PC-3 (cell line): ENCODE data around the gene HOXB6. TPM values are rescaled to one million over a fixed set of nuclear protein-coding genes. Genes with fewer than 3 reads are reported as not detected.

Experiments used
- ATAC-seq: fragments of 200-7000 bp; cut with Tn5 transposase; 2 replicates; pipeline ENCODE4 v1.9.1; 2020; ENCODE audit warnings: mild to moderate bottlenecking, moderate library complexity
- BruUV-seq: library from RNA; stranded (reverse); fragments of 400-500 nt; replicated peaks from 2 replicates; lab custom pipeline; 2021; lab: Mats Ljungman, UMichigan
- CTCF ChIA-PET: fragments of 300-600 bp; sonication (Branson Sonifier 250); formaldehyde crosslinking; loops from one replicate; lab custom pipeline; 2022; ENCODE audit warnings: antibody characterized with exemption; lab: Charles Lee
- POLR2A ChIA-PET: fragments of 300-600 bp; sonication (Branson Sonifier 250); formaldehyde crosslinking; loops from one replicate; lab custom pipeline; 2022; ENCODE audit warnings: antibody characterized with exemption; ENCODE audit not compliant: unreplicated experiment; lab: Charles Lee
- DNase-seq: peaks from one replicate; pipeline ENCODE4 v3.0.0-alpha.2; 2015
- H2AFZ ChIP-seq: fragments of 300-600 bp; sonication (generic); 2 replicates; pipeline ENCODE4 v1.6.0; 2016; ENCODE audit warnings: antibody characterized with exemption, low read length
- H3F3A ChIP-seq: fragments of 300-600 bp; sonication (generic); one replicate; pipeline ENCODE4 v1.6.0; 2017; ENCODE audit warnings: antibody characterized with exemption, low read length, control low read depth, mild to moderate bottlenecking; ENCODE audit not compliant: unreplicated experiment
- H3K27ac ChIP-seq: fragments of 300-600 bp; sonication (generic); 2 replicates; pipeline ENCODE4 v1.5.1; 2016; ENCODE audit warnings: mild to moderate bottlenecking, low read length
- H3K27me3 ChIP-seq: fragments of 300-600 bp; sonication (generic); 2 replicates; pipeline ENCODE4 v1.6.1; 2016; ENCODE audit warnings: low read length, mixed read lengths
- H3K36me3 ChIP-seq: fragments of 300-600 bp; sonication (generic); 2 replicates; pipeline ENCODE4 v1.6.1; 2016; ENCODE audit warnings: low read depth, mixed run types, low read length, mixed read lengths
- H3K4me1 ChIP-seq: fragments of 300-600 bp; sonication (generic); 2 replicates; pipeline ENCODE4 v1.5.1; 2016; ENCODE audit warnings: low read length; ENCODE audit not compliant: insufficient read depth
- H3K4me2 ChIP-seq: fragments of 300-600 bp; sonication (generic); 2 replicates; pipeline ENCODE4 v1.6.0; 2016; ENCODE audit warnings: low read length
- H3K4me3 ChIP-seq: fragments of 300-600 bp; sonication (generic); 2 replicates; pipeline ENCODE4 v1.5.1; 2016; ENCODE audit warnings: mild to moderate bottlenecking, low read length, mixed read lengths
- H3K79me2 ChIP-seq: fragments of 300-600 bp; sonication (generic); 2 replicates; pipeline ENCODE4 v1.6.1; 2017; ENCODE audit warnings: low read length, mixed read lengths
- H3K9ac ChIP-seq: fragments of 300-600 bp; sonication (generic); 2 replicates; pipeline ENCODE4 v1.6.0; 2016; ENCODE audit warnings: mild to moderate bottlenecking, low read length
- H3K9me2 ChIP-seq: fragments of 300-600 bp; sonication (generic); replicated peaks from 2 replicates; pipeline ENCODE4 v1.6.1; 2016; ENCODE audit warnings: mixed run types, low read length, mixed read lengths
- H3K9me3 ChIP-seq: fragments of 300-600 bp; sonication (generic); 2 replicates; pipeline ENCODE4 v1.6.1; 2016; ENCODE audit warnings: low read length, mixed read lengths
- H4K20me1 ChIP-seq: fragments of 300-600 bp; sonication (generic); 2 replicates; pipeline ENCODE4 v1.6.1; 2016; ENCODE audit warnings: low read length, mixed read lengths
- CTCF ChIP-seq: fragments of 300-600 bp; sonication (generic); conservative IDR thresholded peaks from 2 replicates; pipeline ENCODE4 v1.5.1; 2017; ENCODE audit warnings: antibody characterized with exemption, low read depth, mild to moderate bottlenecking, low read length
- EZH2 ChIP-seq: fragments of 300-600 bp; sonication (generic); IDR thresholded peaks from one replicate; pipeline ENCODE4 v1.6.1; 2017; ENCODE audit warnings: antibody characterized with exemption, mild to moderate bottlenecking, low read length; ENCODE audit not compliant: unreplicated experiment
- EZH2phosphoT487 ChIP-seq: fragments of 300-600 bp; sonication (generic); IDR thresholded peaks from 2 replicates; pipeline ENCODE4 v1.6.1; 2018; ENCODE audit warnings: mild to moderate bottlenecking, antibody characterized with exemption, low read length, borderline replicate concordance
- intact Hi-C: fragments of 100-400 bp; cut with micrococcal nuclease; formaldehyde crosslinking; loops from 2 replicates; pipeline ENCODE4 v1.9.0; 2023
- total RNA-seq: library from RNA; depleted of rRNA; stranded (reverse); fragments of >200 nt; gene quantifications from 2 replicates; pipeline ENCODE4 v1.2.3, GENCODE V29; 2014

HOXB6 gene
- total RNA-seq, 1 experiment from 2014 or later: 9.5 TPM

DNA sequence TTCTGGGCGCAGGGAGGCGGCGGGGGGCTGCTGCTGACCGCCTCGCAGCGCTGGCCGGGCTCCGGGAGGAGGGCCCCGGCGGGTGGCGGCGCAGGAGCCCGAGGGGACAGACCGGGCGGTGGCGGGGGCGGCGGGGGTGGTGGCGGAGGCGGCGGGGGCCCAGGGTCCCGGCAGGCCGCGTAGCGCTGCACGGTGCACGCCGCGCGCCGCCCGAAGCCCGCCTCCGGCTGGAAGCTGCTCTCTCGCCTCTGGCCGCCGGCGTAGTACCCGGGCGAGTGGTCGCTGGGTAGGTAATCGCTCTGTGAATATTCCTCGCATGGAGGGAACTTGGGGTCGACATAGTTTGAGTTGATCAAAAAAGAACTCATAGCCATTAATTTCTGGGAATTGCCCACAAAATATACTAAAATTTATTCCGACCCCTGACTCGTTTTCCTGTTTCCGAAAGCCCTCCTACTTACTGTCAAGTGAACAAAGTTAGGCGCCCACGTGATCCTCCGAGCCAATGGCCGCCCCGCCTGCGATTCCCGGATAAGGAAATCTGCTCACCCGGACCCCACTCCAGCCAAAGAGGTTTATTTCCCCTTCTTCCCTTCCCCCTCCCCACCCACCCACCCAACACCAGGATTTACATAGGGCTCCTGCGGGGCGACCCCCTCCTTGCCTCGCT is 26.7 kb downstream of the HOXB6 start, which contains the start of gene HOXB4:
Gene HOXB4, minus strand, starts transcription at position 405 of the 670 bp plus-strand sequence. Its CDS starts 31 bp downstream, at position 374.
- Histone ChIP-seq H3K9me2 (no peaks in the 10 kb centered on the region), H3K4me2 (peak within 1 kb of the TSS; percentile 86), H2AFZ (peak within 1 kb of the TSS; percentile 64), H3K9me3 (no peaks in the 10 kb centered on the region), H3K9ac (peak within 1 kb of the TSS; percentile 23; the same call in 1 of the 2 replicates), H3F3A (no peaks in the 10 kb centered on the region), H3K27ac (no peak within 1 kb of the TSS), H3K36me3 (no peaks in the 10 kb centered on the region), H3K4me3 (peak within 1 kb of the TSS; percentile 66), H4K20me1 (no peaks in the 10 kb centered on the region), H3K4me1 (peaks cover 20% of the 10 kb centered on the region), H3K79me2 (no peaks in the 10 kb centered on the region), H3K27me3 (no peaks in the 10 kb centered on the region)
- ATAC-seq (no peak), DNase-seq (no peak)
- CTCF ChIA-PET: no interaction called here
- POLR2A ChIA-PET: no interaction called here
- intact Hi-C loops: no loop called here
- BruUV-seq: no TSS peak
- no peak for TF ChIP-seq CTCF
- TF ChIP-seq EZH2phosphoT487: no peak
- TF ChIP-seq EZH2: no peak

GRCh38 chr17:48577330-48577945 is 27.3 kb downstream of the HOXB6 start:
- peak overlapping the region; percentile 64 for H2AFZ ChIP-seq
- H3K4me3 ChIP-seq: peak overlapping the region; percentile 66
- no peaks in the 10 kb centered on the region for H3K79me2 ChIP-seq
- DNase-seq (peak; percentile 42), ATAC-seq (peak; percentile 58)
- CTCF ChIA-PET: interaction anchor here (0.5 kb wide), 1 partner anchor 11 kb away, joined by 3 read pairs; no protein-coding TSS in a partner anchor
- no peak overlapping the region for H3K27ac ChIP-seq
- H3K4me1 ChIP-seq: peaks cover 20% of the 10 kb centered on the region
- intact Hi-C loops: no loop called here
- POLR2A ChIA-PET: no interaction called here
- H3F3A ChIP-seq: no peaks in the 10 kb centered on the region
- H4K20me1 ChIP-seq: no peaks in the 10 kb centered on the region
- TF ChIP-seq CTCF (no peak), EZH2phosphoT487 (no peak), EZH2 (no peak)
- no peaks in the 10 kb centered on the region for H3K9me2 ChIP-seq
- H3K36me3 ChIP-seq: no peaks in the 10 kb centered on the region
- H3K4me2 ChIP-seq: peak overlapping the region; percentile 86
- H3K9me3 ChIP-seq: no peaks in the 10 kb centered on the region
- no peaks in the 10 kb centered on the region for H3K27me3 ChIP-seq
- H3K9ac ChIP-seq: peak overlapping the region; percentile 23
- BruUV-seq: no TSS peak
